Stimulated activated CD8-positive, alpha-beta memory T cell treated with anti-CD3 and anti-CD28 coated beads, Interleukin-4, amount 100 ng/mL, for 48 hours (primary cell): ENCODE data around the gene SLC39A13.
A peak's percentile ranks its signal among the peaks of the same experiment; 100 is the strongest.

Experiments
- DNase-seq: peaks from one replicate; pipeline ENCODE4 v3.0.0-alpha.2; 2020

SLC39A13 gene

GRCh38 chr11:47407746-47408590, at the start of gene SLC39A13:
Gene SLC39A13, plus strand, starts transcription at chr11:47408590. Its CDS starts 1,505 bp downstream, at chr11:47410095.
- DNase-seq, result peak; percentile 94

GRCh38 chr11:47358731-47359051, 49.7 kb upstream of the SLC39A13 start:
- DNase-seq, result no peak

DNA sequence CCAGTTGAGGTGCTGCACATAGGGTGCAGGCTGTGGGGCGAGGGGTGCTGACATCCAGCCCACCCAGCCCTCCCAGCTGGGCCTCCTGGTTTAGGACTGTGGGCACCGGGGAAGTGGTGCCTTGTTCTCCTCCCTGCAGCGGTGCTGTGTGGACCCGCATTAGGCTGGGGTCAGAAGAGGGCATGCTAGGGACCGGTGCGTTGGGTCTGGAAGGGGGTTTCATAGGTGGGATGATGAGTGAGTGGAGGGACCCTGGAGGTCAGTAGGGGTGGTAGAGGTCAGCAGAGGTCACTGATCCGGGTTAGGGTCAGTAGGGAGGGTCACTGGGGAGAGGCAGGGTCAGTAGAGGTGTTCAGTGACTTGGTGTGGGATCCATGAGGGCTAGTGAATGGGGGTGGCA, 49.2 kb upstream of the SLC39A13 start:
- no peak for DNase-seq

DNA sequence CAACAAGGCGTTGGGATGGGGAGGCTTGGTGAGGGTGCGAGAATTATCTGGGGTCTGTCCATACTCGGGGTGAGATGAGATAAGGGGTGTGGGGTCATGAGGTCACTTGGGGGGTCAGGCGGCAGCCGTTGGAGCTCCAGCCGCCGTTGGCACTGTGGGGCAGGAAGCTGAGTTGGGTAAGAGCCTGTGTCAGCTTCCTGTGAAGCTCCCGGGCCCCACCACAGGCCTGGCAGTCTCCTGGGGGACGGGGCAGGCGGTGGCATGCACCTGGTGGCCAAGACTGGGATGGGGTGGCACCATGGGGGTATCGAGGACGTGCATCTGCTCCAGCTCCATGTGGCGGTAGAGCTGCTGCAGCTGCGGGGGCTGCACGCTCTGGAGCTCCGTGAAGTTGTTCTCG, 48.8 kb upstream of the SLC39A13 start:
- no peak for DNase-seq

DNA sequence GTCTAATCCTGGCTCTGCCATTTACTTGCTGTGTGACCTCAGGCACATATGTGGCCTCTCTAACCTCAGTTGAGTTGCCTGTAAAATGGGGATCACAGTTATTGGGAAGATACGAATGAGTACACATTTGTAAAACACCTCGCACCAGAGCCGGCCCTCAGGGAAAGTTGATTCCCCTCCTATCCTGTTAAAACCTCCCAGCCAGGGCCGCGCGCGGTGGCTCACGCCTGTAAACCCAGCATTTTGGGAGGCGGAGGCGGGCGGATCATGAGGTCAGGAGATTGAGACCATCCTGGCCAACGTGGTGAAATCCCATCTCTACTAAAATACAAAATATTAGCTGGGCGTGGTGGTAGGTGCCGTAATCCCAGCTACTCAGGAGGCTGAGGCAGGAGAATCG, 48.0 kb upstream of the SLC39A13 start:
- DNase-seq, result no peak

DNA sequence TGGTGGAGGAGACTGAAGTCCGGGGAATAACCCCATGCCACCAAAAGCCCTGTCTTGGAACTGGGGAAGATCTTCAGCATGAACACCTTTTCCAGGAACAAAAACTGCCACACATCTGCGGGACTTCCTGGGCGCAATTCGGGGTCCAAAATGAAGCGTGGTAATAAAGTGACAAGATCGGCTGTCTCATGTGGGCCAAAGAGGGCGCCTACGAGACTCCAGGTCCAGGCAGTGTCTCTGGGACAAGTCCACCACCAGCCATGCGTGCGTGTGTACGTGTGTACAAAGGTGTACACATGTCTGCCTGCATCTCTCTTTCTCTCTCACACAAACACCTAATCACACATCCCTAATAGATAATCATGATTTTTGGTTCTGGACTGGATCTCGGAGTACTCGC, 47.0 kb upstream of the SLC39A13 start:
- DNase-seq, result no peak

- DNase-seq, result no peak
These were observed 42.3 kb upstream of the SLC39A13 start for GRCh38 chr11:47366020-47366490.

- peak; percentile 49 for DNase-seq
These were observed 38.7 kb upstream of the SLC39A13 start for GRCh38 chr11:47369676-47370075.

GRCh38 chr11:47372422-47372821, 36.0 kb upstream of the SLC39A13 start:
- no peak for DNase-seq

GRCh38 chr11:47373876-47374719, 34.3 kb upstream of the SLC39A13 start:
- DNase-seq, result peak; percentile 94

DNA sequence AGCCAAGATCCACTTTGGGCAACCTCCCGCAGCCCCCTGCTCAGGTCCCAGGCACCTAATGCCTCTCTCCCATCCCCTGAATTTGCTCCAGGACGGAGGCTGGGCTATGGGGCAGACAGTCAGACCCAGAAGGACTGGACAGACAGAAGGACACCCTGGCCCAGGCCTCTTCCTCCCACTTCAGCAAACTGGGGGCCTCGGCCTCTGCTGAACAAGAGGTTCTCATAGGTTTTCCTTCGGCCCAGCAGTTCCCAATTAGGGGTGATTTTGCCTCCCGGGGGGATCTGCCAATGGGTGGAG, 33.7 kb upstream of the SLC39A13 start:
- no peak for DNase-seq

DNA sequence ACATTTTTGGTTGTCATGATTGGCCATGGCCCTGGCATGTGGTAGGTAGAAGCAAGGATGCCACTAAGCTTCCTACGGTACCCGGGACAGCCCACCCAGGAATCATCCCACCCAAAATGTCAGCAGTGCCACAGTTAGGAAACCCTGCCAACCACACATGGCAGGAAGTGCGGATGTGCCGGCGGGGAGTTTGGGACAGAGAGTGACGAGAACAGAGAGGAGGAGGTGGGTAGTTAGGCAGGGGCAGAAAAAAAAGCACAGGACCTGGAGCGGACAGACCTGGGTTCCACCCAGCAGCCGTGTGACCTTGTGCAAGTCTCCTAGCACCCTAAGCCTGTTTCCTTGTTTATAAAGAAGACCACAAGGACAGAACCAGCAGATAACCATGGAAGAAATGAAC, 33.4 kb upstream of the SLC39A13 start:
- DNase-seq, result no peak

- no peak for DNase-seq
These were observed 32.8 kb upstream of the SLC39A13 start for GRCh38 chr11:47375546-47376085.

- no peak for DNase-seq
These were observed 32.3 kb upstream of the SLC39A13 start for GRCh38 chr11:47376107-47376524.

DNA sequence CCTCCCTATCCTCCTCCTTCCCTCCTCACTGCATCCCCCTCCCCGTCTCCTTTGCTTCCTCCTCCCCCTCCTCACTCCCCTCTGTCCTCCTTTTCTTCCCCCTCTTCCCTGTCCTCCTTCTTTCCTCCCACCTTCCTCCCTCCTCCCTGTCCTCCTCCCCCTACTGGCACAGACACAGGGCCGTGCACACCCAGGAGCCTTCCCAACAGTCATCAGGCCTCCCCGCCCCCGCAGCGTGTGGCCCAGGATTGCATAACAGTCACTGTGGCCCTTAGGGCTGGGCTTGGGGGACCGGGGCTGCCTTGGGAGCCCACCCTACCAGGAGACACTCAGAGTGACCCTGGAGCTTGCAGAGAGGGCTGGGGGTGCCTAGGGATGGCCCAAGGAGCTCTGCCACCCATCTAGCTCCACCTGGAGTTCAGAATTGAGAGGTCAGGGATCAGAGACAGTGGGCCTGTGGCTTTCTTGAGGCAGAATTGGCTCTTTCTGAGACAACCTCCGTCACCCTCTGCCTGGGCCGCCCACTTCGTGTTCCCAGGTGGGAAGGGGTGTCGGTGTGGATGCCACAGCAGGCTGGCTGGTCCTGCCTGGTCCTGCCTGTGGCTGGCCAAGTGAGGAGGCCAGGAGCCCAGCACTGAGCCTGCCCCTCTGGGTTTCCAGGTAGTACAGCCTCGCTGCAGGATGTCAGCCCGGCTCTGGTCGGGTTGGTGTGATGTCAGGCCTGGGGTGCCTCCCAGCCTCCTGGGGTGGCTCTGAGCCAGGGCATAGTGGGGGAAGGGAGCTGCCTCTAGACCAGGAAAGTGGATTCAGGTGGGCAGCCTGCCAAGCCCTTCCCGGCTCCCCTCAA, 31.6 kb upstream of the SLC39A13 start:
- no peak for DNase-seq

DNA sequence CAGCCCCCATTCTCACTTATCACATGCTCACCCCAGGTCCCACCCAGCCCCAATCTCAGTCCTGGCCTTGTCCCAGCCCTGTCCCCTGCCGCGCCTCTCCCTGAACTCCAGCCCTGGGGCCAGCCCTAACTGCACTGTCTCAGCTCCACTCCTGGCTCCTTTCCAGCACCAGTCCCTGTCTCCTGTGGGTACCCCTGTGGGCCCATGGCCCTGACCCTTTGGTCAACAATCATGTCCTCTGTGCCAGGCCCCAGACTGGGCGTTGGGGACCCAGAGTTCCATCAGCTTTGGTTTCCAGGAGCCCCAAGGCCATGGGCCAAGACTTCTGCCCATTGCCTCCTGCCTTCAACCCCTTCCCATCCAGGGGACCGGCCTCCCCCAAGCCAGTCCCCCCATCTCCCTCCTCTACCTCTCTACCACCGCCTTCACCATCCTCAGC, 30.8 kb upstream of the SLC39A13 start:
- DNase-seq, result no peak

DNA sequence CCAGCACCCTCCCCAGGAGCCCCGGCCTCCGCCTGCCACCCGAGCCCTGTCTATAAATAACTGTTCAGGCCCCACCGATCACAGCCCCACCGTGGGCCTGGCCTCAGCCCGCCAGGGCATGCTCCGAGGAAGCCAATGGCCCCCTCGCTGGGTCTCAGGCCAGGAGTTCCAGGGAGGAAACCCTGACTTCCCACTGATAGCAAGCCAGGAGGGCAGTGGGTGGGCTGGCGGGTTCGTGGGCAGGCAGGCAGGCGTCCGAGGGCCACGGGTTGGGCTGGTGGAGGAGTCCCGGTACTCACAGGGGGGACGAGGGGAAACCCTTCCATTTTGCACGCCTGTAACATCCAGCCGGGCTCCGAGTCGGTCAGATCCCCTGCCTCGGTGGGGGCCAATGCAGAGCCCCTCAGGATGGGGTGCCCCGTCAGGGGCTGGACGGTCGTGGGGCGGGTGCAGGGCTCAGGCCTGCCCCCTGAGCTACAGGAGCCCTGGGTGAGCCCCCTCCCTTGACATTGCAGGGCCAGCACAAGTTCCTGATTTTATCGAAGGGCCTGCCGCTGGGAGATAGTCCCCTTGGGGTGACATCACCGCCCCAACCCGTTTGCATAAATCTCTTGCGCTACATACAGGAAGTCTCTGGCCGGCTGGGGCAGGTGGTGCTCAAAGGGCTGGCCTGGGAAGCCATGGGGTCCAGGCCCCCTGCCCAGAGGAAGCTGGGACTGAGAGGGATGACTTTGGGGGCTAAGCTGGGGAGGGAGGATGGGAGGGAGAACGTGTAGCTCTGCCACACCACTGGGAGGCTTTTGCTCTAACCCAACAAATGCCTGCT, 30.2 kb upstream of the SLC39A13 start, which contains the start of gene SPI1:
SPI1 (minus strand) TSS at position 538 of the 826 bp plus-strand sequence; CDS start at position 344, 194 bp downstream.
- DNase-seq, result no peak

DNA sequence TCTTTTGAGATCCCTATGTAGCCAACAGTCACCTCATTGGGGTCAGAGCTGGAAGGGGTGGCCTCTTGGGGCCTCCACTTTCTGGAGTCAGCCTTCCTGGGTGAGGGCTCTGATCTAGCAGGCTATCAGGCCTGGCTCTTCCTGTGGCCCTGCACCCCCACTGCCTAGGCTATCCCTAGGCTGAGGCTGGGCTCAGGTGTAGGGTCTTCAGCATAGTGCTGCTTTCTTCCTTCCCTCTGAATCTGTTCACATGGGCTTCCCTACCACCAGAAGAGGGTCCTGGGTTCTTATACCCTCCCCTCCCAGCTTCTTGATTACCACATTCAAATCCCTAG, 29.6 kb upstream of the SLC39A13 start:
- DNase-seq, result no peak

GRCh38 chr11:47379317-47379716, 29.1 kb upstream of the SLC39A13 start:
- DNase-seq, result no peak

DNA sequence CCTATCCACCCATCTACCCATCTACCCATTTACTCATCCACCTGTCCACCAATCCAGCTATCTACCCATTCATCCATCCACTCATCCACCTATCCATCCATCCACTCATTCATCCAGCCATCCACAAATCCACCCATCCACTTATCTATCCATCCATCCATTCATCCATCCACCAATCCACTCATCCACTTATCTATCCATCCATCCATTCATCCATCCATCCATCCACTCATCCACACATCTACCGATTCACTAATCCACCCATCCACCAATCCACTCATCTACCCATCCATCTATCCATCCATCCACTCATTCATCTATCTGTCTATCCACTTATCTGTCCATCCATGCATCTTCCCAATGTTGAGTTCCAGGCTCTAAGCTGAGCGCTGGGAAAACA, 28.3 kb upstream of the SLC39A13 start:
- no peak for DNase-seq

DNA sequence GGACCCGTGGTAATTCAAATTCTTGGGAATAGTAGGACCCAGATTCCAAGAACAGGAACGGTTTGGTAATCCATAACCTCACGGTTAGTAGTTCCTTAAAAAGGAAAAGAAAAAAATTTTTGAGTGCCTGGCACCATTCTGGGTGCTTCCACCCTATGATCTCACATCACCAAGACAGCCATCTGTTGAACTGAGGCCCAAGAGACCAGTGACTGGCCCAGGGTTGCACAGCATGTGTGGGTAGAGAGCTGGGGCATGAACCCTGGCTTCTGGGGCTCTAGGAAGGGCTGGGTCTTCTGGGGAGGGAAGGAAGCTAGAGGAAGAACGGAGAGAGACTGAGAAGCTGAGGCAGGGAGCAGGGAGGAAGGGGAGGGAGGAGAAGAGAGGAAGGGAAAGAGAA, 25.3 kb upstream of the SLC39A13 start:
- DNase-seq, result no peak

DNA sequence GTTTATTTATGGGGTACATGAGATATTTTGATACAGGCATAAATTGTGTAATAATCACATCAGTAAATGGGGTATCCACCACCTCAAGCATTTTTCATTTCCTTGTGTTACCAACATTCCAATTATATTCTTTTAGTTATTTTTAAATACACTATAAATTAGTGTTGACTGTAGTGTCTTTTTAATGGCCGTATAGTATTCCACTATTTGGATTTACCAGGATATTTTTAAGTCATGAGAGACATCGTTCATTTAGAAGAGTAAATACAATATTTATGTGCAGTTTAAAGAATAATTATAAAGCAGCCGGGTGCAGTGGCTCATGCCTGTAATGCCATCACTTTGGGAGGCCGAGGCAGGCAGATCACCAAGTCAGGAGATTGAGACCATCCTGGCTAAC, 23.9 kb upstream of the SLC39A13 start:
- DNase-seq, result no peak
